ENCODE results near the gene PRKG2.

The PRKG2 gene

GRCh38 chr4:81214144-81214880, 710 bp downstream of the PRKG2 start:
- no peaks in the 10 kb centered on the region for H3K9me3 ChIP-seq (ENCODE audit: control insufficient read depth in 1 of 2, low read length in 2 of 2)
- peak overlapping the region; percentile 58 to 76 for H3K4me3 ChIP-seq (ENCODE audit: low read depth in 1 of 2, low read length in 2 of 2)
- H3K27ac ChIP-seq (ENCODE audit: low read length), result peak overlapping the region; percentile 43
- H3K36me3 ChIP-seq (ENCODE audit: control insufficient read depth in 1 of 2, insufficient read depth in 2 of 2, low read length in 2 of 2), result no peaks in the 10 kb centered on the region
- peaks cover 0 to 9% of the 10 kb centered on the region in 2 donors for H3K4me1 ChIP-seq (ENCODE audit: control insufficient read depth in 1 of 2, insufficient read depth in 2 of 2, low read length in 2 of 2)
- H3K27me3 ChIP-seq (ENCODE audit: low read depth, low read length), result peaks cover 7% of the 10 kb centered on the region

GRCh38 chr4:81213671-81214070, 1.4 kb downstream of the PRKG2 start:
- Histone ChIP-seq H3K9me3 (ENCODE audit: control insufficient read depth in 1 of 2, low read length in 2 of 2) (no peaks in the 10 kb centered on the region), H3K27me3 (ENCODE audit: low read depth, low read length) (peaks cover 7% of the 10 kb centered on the region), H3K4me1 (ENCODE audit: control insufficient read depth in 1 of 2, insufficient read depth in 2 of 2, low read length in 2 of 2) (peaks cover 0 to 9% of the 10 kb centered on the region in 2 donors), H3K27ac (ENCODE audit: low read length) (peak overlapping the region; percentile 43), H3K4me3 (ENCODE audit: low read depth in 1 of 2, low read length in 2 of 2) (peak overlapping the region; percentile 58 to 76), H3K36me3 (ENCODE audit: control insufficient read depth in 1 of 2, insufficient read depth in 2 of 2, low read length in 2 of 2) (no peaks in the 10 kb centered on the region)

GRCh38 chr4:81211956-81212355, 3.1 kb downstream of the PRKG2 start:
- H3K36me3 ChIP-seq (ENCODE audit: control insufficient read depth in 1 of 2, insufficient read depth in 2 of 2, low read length in 2 of 2), result no peaks in the 10 kb centered on the region
- H3K9me3 ChIP-seq (ENCODE audit: control insufficient read depth in 1 of 2, low read length in 2 of 2), result no peaks in the 10 kb centered on the region
- no peak overlapping the region for H3K4me3 ChIP-seq (ENCODE audit: low read depth in 1 of 2, low read length in 2 of 2)
- peaks cover 0 to 9% of the 10 kb centered on the region in 2 donors for H3K4me1 ChIP-seq (ENCODE audit: control insufficient read depth in 1 of 2, insufficient read depth in 2 of 2, low read length in 2 of 2)
- H3K27me3 ChIP-seq (ENCODE audit: low read depth, low read length), result peaks cover 7% of the 10 kb centered on the region
- H3K27ac ChIP-seq (ENCODE audit: low read length), result no peak overlapping the region

DNA sequence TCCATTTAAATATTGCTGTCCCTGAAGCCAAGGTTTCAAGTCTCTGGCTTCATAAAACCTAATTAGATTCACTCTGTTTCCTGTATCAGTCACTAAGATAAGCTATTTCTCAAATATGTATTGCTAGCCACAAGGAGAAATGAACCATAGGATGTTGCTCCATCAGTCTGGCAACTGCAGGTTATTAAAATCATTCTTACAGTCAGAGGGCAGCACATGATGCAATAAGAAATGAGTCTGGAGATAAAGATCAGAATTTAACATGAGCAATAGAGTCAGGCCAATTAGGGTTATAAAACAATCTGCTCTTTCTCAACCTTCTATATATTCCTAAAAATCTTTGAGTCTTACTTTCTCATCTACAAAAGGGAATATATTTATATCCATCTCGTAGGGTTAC, 7.2 kb downstream of the PRKG2 start:
- Histone ChIP-seq H3K27ac (ENCODE audit: low read length) (no peak overlapping the region), H3K9me3 (ENCODE audit: control insufficient read depth in 1 of 2, low read length in 2 of 2) (no peaks in the 10 kb centered on the region), H3K36me3 (ENCODE audit: control insufficient read depth in 1 of 2, insufficient read depth in 2 of 2, low read length in 2 of 2) (no peaks in the 10 kb centered on the region), H3K27me3 (ENCODE audit: low read depth, low read length) (no peaks in the 10 kb centered on the region), H3K4me3 (ENCODE audit: low read depth in 1 of 2, low read length in 2 of 2) (no peak overlapping the region), H3K4me1 (ENCODE audit: control insufficient read depth in 1 of 2, insufficient read depth in 2 of 2, low read length in 2 of 2) (no peaks in the 10 kb centered on the region)

DNA sequence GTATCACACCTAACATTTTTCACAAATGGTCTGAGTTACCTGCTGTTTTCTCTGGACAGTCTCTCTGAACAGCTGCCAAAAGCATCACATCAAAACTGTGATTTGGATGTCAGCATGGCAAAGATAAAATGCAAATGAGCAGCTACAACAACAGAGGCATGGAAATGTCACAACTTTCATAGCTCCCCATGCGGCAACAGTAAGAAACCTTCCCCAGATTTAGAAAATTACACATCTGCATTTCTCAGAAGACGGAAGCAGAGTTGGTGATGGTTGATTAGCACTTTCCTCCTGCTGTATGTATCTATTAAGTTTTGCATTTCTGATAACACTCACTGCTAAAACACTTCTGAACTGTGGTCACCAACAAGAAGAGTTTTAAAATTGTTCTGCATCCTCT, 9.7 kb downstream of the PRKG2 start:
- Histone ChIP-seq H3K27ac (ENCODE audit: low read length) (no peak overlapping the region), H3K27me3 (ENCODE audit: low read depth, low read length) (no peaks in the 10 kb centered on the region), H3K4me3 (ENCODE audit: low read depth in 1 of 2, low read length in 2 of 2) (no peak overlapping the region), H3K9me3 (ENCODE audit: control insufficient read depth in 1 of 2, low read length in 2 of 2) (no peaks in the 10 kb centered on the region), H3K4me1 (ENCODE audit: control insufficient read depth in 1 of 2, insufficient read depth in 2 of 2, low read length in 2 of 2) (peaks cover 0 to 6% of the 10 kb centered on the region in 2 donors), H3K36me3 (ENCODE audit: control insufficient read depth in 1 of 2, insufficient read depth in 2 of 2, low read length in 2 of 2) (no peaks in the 10 kb centered on the region)

GRCh38 chr4:81204571-81204970, 10.5 kb downstream of the PRKG2 start:
- no peaks in the 10 kb centered on the region for H3K27me3 ChIP-seq (ENCODE audit: low read depth, low read length)
- H3K27ac ChIP-seq (ENCODE audit: low read length), result no peak overlapping the region
- H3K9me3 ChIP-seq (ENCODE audit: control insufficient read depth in 1 of 2, low read length in 2 of 2), result no peaks in the 10 kb centered on the region
- H3K36me3 ChIP-seq (ENCODE audit: control insufficient read depth in 1 of 2, insufficient read depth in 2 of 2, low read length in 2 of 2), result no peaks in the 10 kb centered on the region
- H3K4me3 ChIP-seq (ENCODE audit: low read depth in 1 of 2, low read length in 2 of 2), result no peak overlapping the region
- peaks cover 0 to 6% of the 10 kb centered on the region in 2 donors for H3K4me1 ChIP-seq (ENCODE audit: control insufficient read depth in 1 of 2, insufficient read depth in 2 of 2, low read length in 2 of 2)

DNA sequence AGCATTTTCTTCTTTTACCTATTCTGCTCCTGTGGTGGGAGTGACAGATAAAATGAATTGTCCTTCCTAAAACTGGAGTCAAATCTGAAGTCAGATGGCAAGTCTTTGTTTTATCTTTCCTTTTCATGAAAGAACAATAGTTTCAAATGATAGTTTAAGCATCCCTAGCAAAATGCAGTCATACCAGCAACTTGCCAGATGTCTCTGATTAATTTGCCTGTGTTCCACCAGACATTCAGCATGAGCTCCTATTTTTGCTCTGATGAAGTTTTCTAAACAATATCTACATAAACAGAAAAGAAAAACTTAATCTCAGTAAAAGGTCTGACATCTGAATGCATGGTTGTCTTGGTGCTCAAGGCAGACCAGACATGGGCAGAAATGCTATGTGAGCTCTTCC, 15.2 kb downstream of the PRKG2 start:
- Histone ChIP-seq H3K27me3 (ENCODE audit: low read depth, low read length) (no peaks in the 10 kb centered on the region), H3K4me3 (ENCODE audit: low read depth in 1 of 2, low read length in 2 of 2) (no peak overlapping the region), H3K4me1 (ENCODE audit: control insufficient read depth in 1 of 2, insufficient read depth in 2 of 2, low read length in 2 of 2) (peaks cover 0 to 18% of the 10 kb centered on the region in 2 donors), H3K36me3 (ENCODE audit: control insufficient read depth in 1 of 2, insufficient read depth in 2 of 2, low read length in 2 of 2) (no peaks in the 10 kb centered on the region), H3K9me3 (ENCODE audit: control insufficient read depth in 1 of 2, low read length in 2 of 2) (no peaks in the 10 kb centered on the region), H3K27ac (ENCODE audit: low read length) (no peak overlapping the region)

DNA sequence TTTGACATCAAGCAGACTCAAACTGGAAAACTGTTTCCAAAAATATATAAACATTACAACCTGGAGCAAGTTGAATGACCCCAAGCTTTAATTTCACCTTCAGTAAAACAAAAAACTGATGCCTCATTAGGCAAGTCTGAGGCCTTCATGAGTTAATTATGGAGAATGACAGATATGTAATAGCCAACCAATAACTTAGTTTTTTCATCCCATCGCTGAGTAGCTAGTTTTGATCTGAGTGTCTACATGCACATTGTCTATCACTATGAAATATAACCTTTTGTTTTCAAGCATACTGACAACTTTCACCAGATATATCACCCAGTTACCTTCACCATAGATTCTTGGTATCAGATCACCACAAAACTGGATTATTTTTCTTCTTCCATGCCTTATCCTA, 16.4 kb downstream of the PRKG2 start:
- H3K4me3 ChIP-seq (ENCODE audit: low read depth in 1 of 2, low read length in 2 of 2), result peak overlapping the region in 1 of 2 donors; percentile 22
- peak overlapping the region; percentile 54 for H3K27ac ChIP-seq (ENCODE audit: low read length)
- H3K36me3 ChIP-seq (ENCODE audit: control insufficient read depth in 1 of 2, insufficient read depth in 2 of 2, low read length in 2 of 2), result no peaks in the 10 kb centered on the region
- H3K4me1 ChIP-seq (ENCODE audit: control insufficient read depth in 1 of 2, insufficient read depth in 2 of 2, low read length in 2 of 2), result peaks cover 0 to 18% of the 10 kb centered on the region in 2 donors
- H3K27me3 ChIP-seq (ENCODE audit: low read depth, low read length), result no peaks in the 10 kb centered on the region
- no peaks in the 10 kb centered on the region for H3K9me3 ChIP-seq (ENCODE audit: control insufficient read depth in 1 of 2, low read length in 2 of 2)

- H3K4me3 ChIP-seq (ENCODE audit: low read depth in 1 of 2, low read length in 2 of 2), result peak overlapping the region in 1 of 2 donors; percentile 22
- peak overlapping the region; percentile 54 for H3K27ac ChIP-seq (ENCODE audit: low read length)
- peaks cover 0 to 18% of the 10 kb centered on the region in 2 donors for H3K4me1 ChIP-seq (ENCODE audit: control insufficient read depth in 1 of 2, insufficient read depth in 2 of 2, low read length in 2 of 2)
- no peaks in the 10 kb centered on the region for H3K9me3 ChIP-seq (ENCODE audit: control insufficient read depth in 1 of 2, low read length in 2 of 2)
- no peaks in the 10 kb centered on the region for H3K36me3 ChIP-seq (ENCODE audit: control insufficient read depth in 1 of 2, insufficient read depth in 2 of 2, low read length in 2 of 2)
- no peaks in the 10 kb centered on the region for H3K27me3 ChIP-seq (ENCODE audit: low read depth, low read length)
Observed at GRCh38 chr4:81197864-81198524, 17.0 kb downstream of the PRKG2 start.

DNA sequence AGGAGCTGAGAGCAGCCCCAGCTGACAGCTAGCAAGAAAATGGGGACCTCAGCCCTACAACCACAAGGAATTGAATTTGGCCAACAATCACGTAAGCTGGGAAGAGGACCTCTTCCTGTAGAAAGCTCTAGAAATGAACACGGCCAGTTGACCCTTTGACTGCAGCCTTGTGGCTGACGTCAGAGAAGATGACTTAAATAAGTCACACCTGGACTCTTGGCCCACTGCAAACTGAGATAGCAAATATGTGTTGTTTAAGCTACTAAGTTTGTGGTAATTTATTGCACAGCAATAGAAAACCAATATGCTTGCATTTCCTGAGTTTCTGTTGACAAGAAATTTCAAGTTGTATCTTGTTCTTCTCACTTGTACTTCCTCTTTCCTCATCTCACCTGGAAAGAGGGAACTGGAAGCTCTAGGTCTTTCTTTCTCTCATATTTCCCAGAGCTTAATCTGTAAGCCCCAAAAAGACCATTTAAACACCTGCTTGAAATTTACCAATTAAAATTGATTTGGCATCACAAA, 18.8 kb downstream of the PRKG2 start:
- Histone ChIP-seq H3K27ac (ENCODE audit: low read length) (peak overlapping the region; percentile 54), H3K36me3 (ENCODE audit: control insufficient read depth in 1 of 2, insufficient read depth in 2 of 2, low read length in 2 of 2) (no peaks in the 10 kb centered on the region), H3K4me1 (ENCODE audit: control insufficient read depth in 1 of 2, insufficient read depth in 2 of 2, low read length in 2 of 2) (peaks cover 0 to 12% of the 10 kb centered on the region in 2 donors), H3K4me3 (ENCODE audit: low read depth in 1 of 2, low read length in 2 of 2) (no peak overlapping the region), H3K9me3 (ENCODE audit: control insufficient read depth in 1 of 2, low read length in 2 of 2) (no peaks in the 10 kb centered on the region), H3K27me3 (ENCODE audit: low read depth, low read length) (no peaks in the 10 kb centered on the region)

DNA sequence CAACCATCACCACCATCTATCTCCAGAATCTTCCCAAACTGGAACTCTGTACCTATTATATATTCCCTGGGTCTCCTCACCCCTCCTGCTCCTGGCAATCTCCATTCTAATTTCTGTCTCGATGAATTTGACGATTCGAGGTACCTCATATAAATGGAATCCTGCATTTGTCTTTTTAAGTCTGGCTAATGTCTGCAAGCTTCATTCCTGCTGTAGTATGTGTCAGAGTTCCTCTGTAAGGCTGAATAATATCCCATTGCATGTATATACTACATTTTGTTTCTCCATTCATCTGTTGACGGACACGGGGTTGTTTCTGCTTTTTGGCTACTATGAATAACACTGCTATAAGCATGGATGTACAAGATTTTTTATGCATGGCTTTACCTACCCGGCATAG, 19.5 kb downstream of the PRKG2 start:
- Histone ChIP-seq H3K27me3 (ENCODE audit: low read depth, low read length) (no peaks in the 10 kb centered on the region), H3K4me1 (ENCODE audit: control insufficient read depth in 1 of 2, insufficient read depth in 2 of 2, low read length in 2 of 2) (peaks cover 0 to 12% of the 10 kb centered on the region in 2 donors), H3K9me3 (ENCODE audit: control insufficient read depth in 1 of 2, low read length in 2 of 2) (no peaks in the 10 kb centered on the region), H3K36me3 (ENCODE audit: control insufficient read depth in 1 of 2, insufficient read depth in 2 of 2, low read length in 2 of 2) (no peaks in the 10 kb centered on the region), H3K4me3 (ENCODE audit: low read depth in 1 of 2, low read length in 2 of 2) (no peak overlapping the region), H3K27ac (ENCODE audit: low read length) (peak overlapping the region; percentile 54)
